T-cell (primary cell): ENCODE results near the gene FYTTD1. TPM values are rescaled to one million over a fixed set of nuclear protein-coding genes. Genes with fewer than 3 reads are reported as not detected.
"Not testable (repeated sequence)": the region's sequence is repeated elsewhere in the genome, so short reads cannot be mapped to it uniquely, and the experiment has no call there.

ENCODE experiments used
- ATAC-seq, 4 experiments: fragments of 200-7000 bp in 3 of 4; fragments of 150-1000 bp in 1 of 4; cut with Tn5 transposase; replicated peaks in 1 of 4; 1 replicate in 3 of 4; 2 replicates in 1 of 4; pipeline ENCODE4 v1.10.0; 2021; ENCODE audit warnings: moderate library complexity in 3 of 4, mild to moderate bottlenecking in 2 of 4, moderate number of reproducible peaks in 1 of 4
- CTCF ChIA-PET, 2 donors: fragments of 300-600 bp; sonication (Branson Sonifier 250); formaldehyde crosslinking; loops; one replicate each; lab custom pipeline; 2022; ENCODE audit warnings: antibody characterized with exemption in 2 of 2; lab: Charles Lee
- POLR2A ChIA-PET, 2 donors: fragments of 300-600 bp; sonication (Branson Sonifier 250); formaldehyde crosslinking; loops; one replicate each; lab custom pipeline; 2022; ENCODE audit warnings: antibody characterized with exemption in 2 of 2; lab: Charles Lee
- DNase-seq, 35 experiments: peaks; one replicate each; pipeline versions ENCODE4 v3.0.0 to v3.0.0-alpha.2; 2013 to 2023
- H3K27ac ChIP-seq: one replicate; pipeline ENCODE4 v1.5.1; 2013; ENCODE audit warnings: low read length
- H3K27me3 ChIP-seq, 2 experiments: replicated peaks in 1 of 2; 1 replicate in 1 of 2; 2 replicates in 1 of 2; pipeline versions ENCODE4 v1.6.1 to v1.7.0; 2013; ENCODE audit warnings: low read length in 1 of 2, mixed read lengths in 1 of 2; ENCODE audit not compliant: control insufficient read depth in 2 of 2, insufficient read depth in 2 of 2; ENCODE audit errors: extremely low read depth in 1 of 2
- H3K36me3 ChIP-seq, 2 donors: 1 replicate in 1 of 2; 2 replicates in 1 of 2; pipeline versions ENCODE4 v1.6.1 to v1.7.0; 2013; ENCODE audit warnings: low read length in 1 of 2; ENCODE audit not compliant: control insufficient read depth in 2 of 2, insufficient read depth in 1 of 2; ENCODE audit errors: extremely low read depth in 1 of 2
- H3K4me1 ChIP-seq, 2 experiments: 1 replicate in 1 of 2; 2 replicates in 1 of 2; pipeline versions ENCODE4 v1.6.1 to v1.7.0; 2013; ENCODE audit warnings: low read length in 2 of 2, mixed read lengths in 1 of 2; ENCODE audit not compliant: insufficient read depth in 2 of 2, control insufficient read depth in 1 of 2; ENCODE audit errors: extremely low read depth in 1 of 2
- H3K4me3 ChIP-seq, 2 donors: 1 replicate in 1 of 2; 2 replicates in 1 of 2; pipeline versions ENCODE4 v1.5.1 to v1.7.0; 2013; ENCODE audit warnings: mild to moderate bottlenecking in 2 of 2, low read length in 1 of 2, moderate library complexity in 1 of 2; ENCODE audit not compliant: control insufficient read depth in 1 of 2; ENCODE audit errors: extremely low read depth in 1 of 2
- H3K9me3 ChIP-seq: 2 replicates; pipeline ENCODE4 v1.7.0; 2013
- H3K27ac Mint-ChIP-seq, 2 donors: one replicate each; pipeline ENCODE4 v1.8.0; 2020 to 2021; ENCODE audit warnings: mild to moderate bottlenecking in 2 of 2, mixed read lengths in 2 of 2
- H3K27me3 Mint-ChIP-seq, 2 donors: one replicate each; pipeline ENCODE4 v1.8.0; 2021 to 2022; ENCODE audit warnings: mixed read lengths in 2 of 2
- H3K36me3 Mint-ChIP-seq: one replicate; pipeline ENCODE4 v1.8.0; 2021; ENCODE audit warnings: mixed read lengths
- H3K4me1 Mint-ChIP-seq, 3 donors: one replicate each; pipeline ENCODE4 v1.8.0; 2020 to 2022; ENCODE audit warnings: mixed read lengths in 3 of 3, mild to moderate bottlenecking in 1 of 3
- H3K4me3 Mint-ChIP-seq, 3 donors: one replicate each; pipeline ENCODE4 v1.8.0; 2020 to 2022; ENCODE audit warnings: mild to moderate bottlenecking in 3 of 3, mixed read lengths in 3 of 3, moderate library complexity in 3 of 3
- H3K9me3 Mint-ChIP-seq, 3 donors: one replicate each; pipeline ENCODE4 v1.8.0; 2020 to 2022; ENCODE audit warnings: mixed read lengths in 3 of 3
- WGBS: methylation state at CpG from one replicate; pipeline ENCODE4 v1.1.5; 2013; ENCODE audit warnings: missing lambda C conversion rate; ENCODE audit not compliant: insufficient coverage; 5-methylcytosine and 5-hydroxymethylcytosine counted together
- total RNA-seq, 35 experiments: library from RNA in 6 of 35; stranded (reverse) in 6 of 35; fragments of 120-200 nt in 1 of 35; gene quantifications; one replicate each; pipeline versions ENCODE4 v1.2.1 to v1.2.4 and lab custom pipeline; 2013 to 2026

Gene FYTTD1
- total RNA-seq, 5 donors from 2014 or later (not counting 1 experiment from before 2014, with no cell fraction given) = 52.4 to 58.4 (median 55.6) TPM

DNA sequence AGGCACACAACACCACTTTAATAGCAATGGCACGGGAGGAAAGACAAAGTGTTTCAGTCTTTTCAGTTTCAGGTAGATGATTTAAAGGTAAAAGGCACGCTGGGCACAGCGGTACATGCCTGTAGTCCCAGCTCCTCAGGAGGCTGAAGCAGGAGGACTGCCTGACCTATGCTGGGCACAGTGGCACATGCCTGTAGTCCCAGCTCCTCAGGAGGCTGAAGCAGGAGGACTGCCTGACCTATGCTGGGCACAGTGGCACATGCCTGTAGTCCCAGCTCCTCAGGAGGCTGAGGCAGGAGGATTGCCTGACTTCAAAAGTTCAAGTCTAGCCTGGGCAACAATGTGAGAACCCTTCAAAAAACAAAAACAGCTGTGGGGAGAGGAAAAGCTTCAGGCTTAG lies 21.8 kb upstream of the FYTTD1 start:
- H3K4me3 Mint-ChIP-seq, H3K27me3 Mint-ChIP-seq, ATAC-seq, H3K4me1 ChIP-seq, H3K4me3 ChIP-seq, H3K9me3 ChIP-seq, H3K27ac ChIP-seq, H3K27me3 ChIP-seq, H3K36me3 ChIP-seq, H3K27ac Mint-ChIP-seq, H3K9me3 Mint-ChIP-seq, POLR2A ChIA-PET, DNase-seq: not testable (repeated sequence)
- CTCF ChIA-PET = interaction anchor here (0.7 to 0.8 kb wide), 2 partner anchors 25 to 30 kb away, joined by 3 to 6 read pairs; no protein-coding TSS in a partner anchor
- Mint-ChIP-seq H3K36me3 (peaks cover 20% of the 10 kb centered on the region), H3K4me1 (peaks cover 35 to 38% (median 35%) of the 10 kb centered on the region in 3 donors)
- 100% methylated on average over 2 of the region's 3 CpGs for WGBS

- peaks cover 19% of the 10 kb centered on the region for H3K36me3 Mint-ChIP-seq
- no peaks in the 10 kb centered on the region for H3K27me3 ChIP-seq
- no peaks in the 10 kb centered on the region for H3K27me3 Mint-ChIP-seq
- no peak overlapping the region for H3K4me3 Mint-ChIP-seq
- no peak overlapping the region for H3K27ac ChIP-seq
- no peaks in the 10 kb centered on the region for H3K9me3 Mint-ChIP-seq
- 88% methylated on average over 3 of the region's 8 CpGs for WGBS
- DNase-seq = no peak
- H3K36me3 ChIP-seq = peaks cover 0 to 7% of the 10 kb centered on the region in 2 donors
- H3K9me3 ChIP-seq = no peaks in the 10 kb centered on the region
- no peak overlapping the region for H3K27ac Mint-ChIP-seq
- peaks cover 36 to 43% (median 39%) of the 10 kb centered on the region in 3 donors for H3K4me1 Mint-ChIP-seq
- no peak overlapping the region for H3K4me3 ChIP-seq
- peaks cover 0 to 7% of the 10 kb centered on the region in 2 experiments for H3K4me1 ChIP-seq
- CTCF ChIA-PET = interaction anchor here in 1 of 2 donors (0.8 to 1.0 kb wide), 2 partner anchors 16 to 25 kb away, joined by 3 to 4 read pairs; no protein-coding TSS in a partner anchor
- no peak for ATAC-seq
- POLR2A ChIA-PET = no interaction called here
Observed at GRCh38 chr3:197728487-197728886, 21.2 kb upstream of the FYTTD1 start.

DNA sequence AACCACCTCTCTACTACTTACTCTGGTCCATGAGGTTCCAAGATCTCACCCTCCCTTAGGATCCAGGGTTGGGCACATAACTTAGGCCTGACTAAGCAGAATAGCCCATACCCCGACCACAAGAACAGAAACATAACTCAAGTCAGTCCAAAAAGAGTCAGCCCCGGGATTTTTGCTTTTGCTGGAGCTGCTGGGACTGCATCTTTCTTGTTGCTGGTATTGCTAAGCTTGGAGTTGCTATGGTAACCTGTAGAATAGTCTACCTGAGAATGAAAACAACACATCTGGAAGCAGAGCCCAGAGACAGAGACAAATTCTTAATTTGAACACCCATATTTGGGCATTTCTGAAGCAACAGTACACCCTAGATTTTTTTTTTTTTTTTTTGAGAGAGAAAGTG lies 19.5 kb upstream of the FYTTD1 start:
- ChIA-PET CTCF (interaction anchor here (0.6 kb wide), 2 partner anchors 16 to 20 kb away, joined by 3 to 5 read pairs; no protein-coding TSS in a partner anchor), POLR2A (interaction anchor here (0.6 kb wide), 3 partner anchors 16 to 113 kb away, joined by 8 to 12 read pairs (median 9); no protein-coding TSS in a partner anchor)
- Mint-ChIP-seq H3K9me3 (no peaks in the 10 kb centered on the region), H3K4me3 (no peak overlapping the region), H3K27ac (no peak overlapping the region), H3K4me1 (peaks cover 42 to 54% (median 49%) of the 10 kb centered on the region in 3 donors), H3K36me3 (peaks cover 19% of the 10 kb centered on the region), H3K27me3 (no peaks in the 10 kb centered on the region)
- no peak overlapping the region for H3K4me3 ChIP-seq
- H3K27ac ChIP-seq = no peak overlapping the region
- WGBS = no CpG with 5 or more reads among the region's 2 CpGs
- DNase-seq (peak in 1 of 35 experiments; percentile 25), ATAC-seq (peak in 1 of 4 experiments; percentile 74)
- H3K4me1 ChIP-seq = peaks cover 0 to 13% of the 10 kb centered on the region in 2 experiments
- no peaks in the 10 kb centered on the region for H3K9me3 ChIP-seq
- peaks cover 0 to 7% of the 10 kb centered on the region in 2 donors for H3K36me3 ChIP-seq
- no peaks in the 10 kb centered on the region for H3K27me3 ChIP-seq

DNA sequence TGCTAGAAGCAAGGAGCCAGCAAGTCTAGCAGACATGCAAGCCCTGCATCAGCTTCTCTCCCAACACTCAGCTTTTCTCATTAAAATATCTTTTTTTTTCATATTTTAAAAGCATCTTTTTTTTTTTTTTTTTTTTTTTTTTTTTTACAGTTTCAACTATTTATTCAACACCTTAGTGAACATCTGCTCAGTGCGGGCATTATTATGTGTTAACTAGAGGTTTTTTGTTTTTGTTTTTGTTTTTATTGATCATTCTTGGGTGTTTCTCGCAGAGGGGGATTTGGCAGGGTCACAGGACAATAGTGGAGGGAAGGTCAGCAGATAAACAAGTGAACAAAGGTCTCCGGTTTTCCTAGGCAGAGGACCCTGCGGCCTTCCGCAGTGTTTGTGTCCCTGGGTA lies 18.9 kb upstream of the FYTTD1 start:
- H3K4me1 ChIP-seq = peaks cover 0 to 18% of the 10 kb centered on the region in 2 experiments
- not testable (repeated sequence) for H3K4me3 Mint-ChIP-seq, ATAC-seq, H3K27ac ChIP-seq, H3K9me3 ChIP-seq, DNase-seq, H3K27me3 ChIP-seq, H3K27ac Mint-ChIP-seq, H3K27me3 Mint-ChIP-seq, H3K4me3 ChIP-seq, H3K9me3 Mint-ChIP-seq, H3K36me3 ChIP-seq
- POLR2A ChIA-PET = interaction anchor here (0.6 kb wide), 3 partner anchors 16 to 114 kb away, joined by 8 to 12 read pairs (median 9); no protein-coding TSS in a partner anchor
- no CpG with 5 or more reads among the region's 5 CpGs for WGBS
- Mint-ChIP-seq H3K36me3 (peaks cover 19% of the 10 kb centered on the region), H3K4me1 (peaks cover 44 to 54% (median 50%) of the 10 kb centered on the region in 3 donors)
- CTCF ChIA-PET = interaction anchor here (0.6 kb wide), 2 partner anchors 15 to 19 kb away, joined by 3 to 5 read pairs; no protein-coding TSS in a partner anchor

DNA sequence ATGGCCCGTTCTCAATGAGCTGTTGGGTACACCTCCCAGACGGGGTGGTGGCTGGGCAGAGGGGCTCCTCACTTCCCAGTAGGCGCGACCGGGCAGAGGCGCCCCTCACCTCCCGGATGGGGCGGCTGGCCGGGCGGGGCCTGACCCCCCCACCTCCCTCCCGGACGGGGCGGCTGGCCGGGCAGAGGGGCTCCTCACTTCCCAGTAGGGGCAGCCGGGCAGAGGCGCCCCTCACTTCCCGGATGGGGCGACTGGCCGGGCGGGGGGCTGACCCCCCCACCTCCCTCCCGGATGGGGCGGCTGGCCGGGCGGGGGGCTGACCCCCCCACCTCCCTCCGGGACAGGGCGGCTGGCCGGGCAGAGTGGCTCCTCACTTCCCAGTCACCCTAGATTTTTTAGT lies 18.2 kb upstream of the FYTTD1 start:
- ATAC-seq, POLR2A ChIA-PET, H3K4me3 ChIP-seq, H3K27me3 Mint-ChIP-seq, CTCF ChIA-PET, H3K27me3 ChIP-seq, H3K9me3 Mint-ChIP-seq, H3K36me3 ChIP-seq, H3K4me3 Mint-ChIP-seq, H3K27ac ChIP-seq, DNase-seq, H3K9me3 ChIP-seq, H3K27ac Mint-ChIP-seq: not testable (repeated sequence)
- H3K36me3 Mint-ChIP-seq = peaks cover 19% of the 10 kb centered on the region
- H3K4me1 Mint-ChIP-seq = peaks cover 47 to 55% (median 53%) of the 10 kb centered on the region in 3 donors
- H3K4me1 ChIP-seq = peaks cover 0 to 21% of the 10 kb centered on the region in 2 experiments
- 100% methylated on average over 2 of the region's 27 CpGs for whole genome bisulfite sequencing

DNA sequence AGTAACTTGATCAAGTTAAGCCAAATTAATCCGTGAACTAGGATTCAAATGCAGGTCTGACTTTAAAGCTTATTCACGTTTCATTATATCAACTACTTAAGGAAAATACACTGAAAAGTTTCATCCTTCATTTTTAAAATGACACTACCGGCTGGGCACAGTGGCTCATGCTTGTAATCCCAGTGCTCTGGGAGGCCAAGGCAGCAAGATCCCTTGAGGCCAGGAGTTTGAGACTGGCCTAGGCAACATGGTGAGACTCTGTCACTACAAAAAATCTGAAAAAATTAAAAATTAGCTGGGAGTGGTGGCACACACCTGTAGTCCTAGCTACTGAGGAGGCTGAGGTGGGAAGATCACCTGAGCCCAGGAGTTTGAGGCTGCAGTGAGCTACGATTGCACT lies 16.6 kb upstream of the FYTTD1 start:
- H3K9me3 ChIP-seq = no peaks in the 10 kb centered on the region
- no peaks in the 10 kb centered on the region for H3K27me3 Mint-ChIP-seq
- ChIA-PET POLR2A (no interaction called here), CTCF (interaction anchor here in 1 of 2 donors (1.0 kb wide), 1 partner anchor 14 kb away, joined by 5 read pairs; no protein-coding TSS in a partner anchor)
- H3K9me3 Mint-ChIP-seq = no peaks in the 10 kb centered on the region
- peaks cover 0 to 3% of the 10 kb centered on the region in 2 donors for H3K36me3 ChIP-seq
- peaks cover 53 to 61% (median 56%) of the 10 kb centered on the region in 3 donors for H3K4me1 Mint-ChIP-seq
- H3K36me3 Mint-ChIP-seq = peaks cover 16% of the 10 kb centered on the region
- H3K4me1 ChIP-seq = peaks cover 2 to 30% of the 10 kb centered on the region in 2 experiments
- H3K4me3 ChIP-seq = no peak overlapping the region
- DNase-seq (no peak), ATAC-seq (no peak)
- no peak overlapping the region for H3K27ac Mint-ChIP-seq
- H3K27me3 ChIP-seq = no peaks in the 10 kb centered on the region
- WGBS = 85% methylated on average over 2 of the region's 4 CpGs
- no peak overlapping the region for H3K4me3 Mint-ChIP-seq
- no peak overlapping the region for H3K27ac ChIP-seq
